CD1c-positive myeloid dendritic cell (primary cell): ENCODE measurements around the gene MYO5A.

Experiments used
- DNase-seq: peaks from one replicate; pipeline ENCODE4 v3.0.0-alpha.2; 2016; ENCODE audit errors: extremely low spot score

The MYO5A gene

GRCh38 chr15:52540374-52541012 lies 11.8 kb upstream of the MYO5A start:
- DNase-seq: no peak

GRCh38 chr15:52537459-52537858 lies 8.8 kb upstream of the MYO5A start:
- no peak for DNase-seq

GRCh38 chr15:52532427-52532826 lies 3.7 kb upstream of the MYO5A start:
- DNase-seq: no peak

GRCh38 chr15:52529940-52530339 lies 1.3 kb upstream of the MYO5A start:
- DNase-seq: no peak

- DNase-seq: no peak
These were observed 753 bp upstream of the MYO5A start for GRCh38 chr15:52529341-52529924.

- peak; percentile 54 for DNase-seq
These were observed 643 bp downstream of the MYO5A start for GRCh38 chr15:52527911-52528563.

GRCh38 chr15:52527196-52527910 lies 1.3 kb downstream of the MYO5A start:
- no peak for DNase-seq

GRCh38 chr15:52524223-52525136 lies 4.2 kb downstream of the MYO5A start:
- no peak for DNase-seq

- peak; percentile 55 for DNase-seq
These were observed 5.0 kb downstream of the MYO5A start for GRCh38 chr15:52523647-52524046.

- DNase-seq: no peak
These were observed 5.5 kb downstream of the MYO5A start for GRCh38 chr15:52523192-52523591.

GRCh38 chr15:52521682-52522081 lies 7.0 kb downstream of the MYO5A start:
- no peak for DNase-seq

GRCh38 chr15:52520421-52520820 lies 8.3 kb downstream of the MYO5A start:
- no peak for DNase-seq

GRCh38 chr15:52518487-52519371 lies 10.0 kb downstream of the MYO5A start:
- DNase-seq: peak; percentile 55

- no peak for DNase-seq
These were observed 11.7 kb downstream of the MYO5A start for GRCh38 chr15:52517014-52517413.

- no peak for DNase-seq
These were observed 13.3 kb downstream of the MYO5A start for GRCh38 chr15:52515343-52515742.

- DNase-seq: no peak
These were observed 14.2 kb downstream of the MYO5A start for GRCh38 chr15:52514482-52514881.

- DNase-seq: peak; percentile 16
These were observed 15.8 kb downstream of the MYO5A start for GRCh38 chr15:52512869-52513268.

- no peak for DNase-seq
These were observed 17.6 kb downstream of the MYO5A start for GRCh38 chr15:52511084-52511483.

- no peak for DNase-seq
These were observed 19.0 kb downstream of the MYO5A start for GRCh38 chr15:52509500-52510245.

GRCh38 chr15:52506549-52506948 lies 22.1 kb downstream of the MYO5A start:
- DNase-seq: no peak
